Muscle of leg (tissue), 16 donors: ENCODE results near the gene OR1S2. TPM values are rescaled to one million over a fixed set of nuclear protein-coding genes. Genes with fewer than 3 reads are reported as not detected.
"Not testable (repeated sequence)": the region's sequence is repeated elsewhere in the genome, so short reads cannot be mapped to it uniquely, and the experiment has no call there.

ENCODE experiments used
- DNase-seq: peaks from one replicate; pipeline ENCODE4 v3.0.0; 2013
- H3K27ac ChIP-seq: one replicate; pipeline ENCODE4 v1.5.1; 2013; ENCODE audit warnings: mild to moderate bottlenecking, low read length, control low read depth
- H3K27me3 ChIP-seq: one replicate; pipeline ENCODE4 v1.6.1; 2013; ENCODE audit warnings: low read length; ENCODE audit not compliant: control insufficient read depth, insufficient read depth
- H3K36me3 ChIP-seq: one replicate; pipeline ENCODE4 v1.6.1; 2013; ENCODE audit warnings: low read length; ENCODE audit not compliant: control insufficient read depth, insufficient read depth
- H3K4me1 ChIP-seq: one replicate; pipeline ENCODE4 v1.6.1; 2013; ENCODE audit warnings: low read length; ENCODE audit not compliant: control insufficient read depth, insufficient read depth
- H3K4me3 ChIP-seq: one replicate; pipeline ENCODE4 v1.5.1; 2013; ENCODE audit warnings: low read length, control low read depth
- H3K9me3 ChIP-seq: replicated peaks from 2 replicates; pipeline ENCODE4 v1.6.1; 2013; ENCODE audit warnings: low read depth, low read length; ENCODE audit not compliant: control insufficient read depth
- WGBS: methylation state at CpG from one replicate; pipeline ENCODE4 v1.1.5; 2013; ENCODE audit warnings: missing lambda C conversion rate; ENCODE audit not compliant: insufficient coverage; 5-methylcytosine and 5-hydroxymethylcytosine counted together
- long read RNA-seq, 11 donors: transcript quantifications; one replicate each; lab custom pipeline, GENCODE V29; 2026
- polyA plus RNA-seq, 8 donors: library from polyadenylated mRNA; unstranded; fragments of 120-200 nt; gene quantifications; one replicate each; pipeline versions ENCODE4 v1.2.1 to v1.2.3, GENCODE V29; 2013; ENCODE audit warnings: inconsistent platforms in 1 of 8, low replicate concordance in 1 of 8; ENCODE audit not compliant: insufficient read length in 8 of 8, insufficient read depth in 1 of 8
- total RNA-seq: library from RNA; stranded (reverse); fragments of 120-200 nt; gene quantifications from one replicate; pipeline ENCODE4 v1.2.4, GENCODE V29; 2013

The OR1S2 gene
- total RNA-seq (not detected), polyA plus RNA-seq (not detected)
- long read RNA-seq, donor 1 = 0 reads
- long read RNA-seq, donor 2 = 0 reads
- long read RNA-seq, donor 3 = 0 reads
- long read RNA-seq, donor 4 = 0 reads
- long read RNA-seq, donor 5 = 0 reads
- long read RNA-seq, donor 6 = 0 reads
- long read RNA-seq, donor 7 = 0 reads
- long read RNA-seq, donor 8 = 0 reads
- long read RNA-seq, donor 9 = 0 reads
- long read RNA-seq, donor 10 = 0 reads
- long read RNA-seq, donor 11 = 0 reads

GRCh38 chr11:58204042-58204441, at the start of gene OR1S2:
Gene OR1S2, minus strand, starts transcription at chr11:58204142. Its CDS starts 0 bp downstream, at chr11:58204142.
- Histone ChIP-seq H3K9me3 (peaks cover 2% of the 10 kb centered on the region), H3K27ac (no peak within 1 kb of the TSS), H3K27me3 (no peaks in the 10 kb centered on the region), H3K4me1 (no peaks in the 10 kb centered on the region), H3K4me3 (no peak within 1 kb of the TSS), H3K36me3 (no peaks in the 10 kb centered on the region)
- no peak for DNase-seq

- H3K4me3 ChIP-seq = no peak overlapping the region
- no CpG with 5 or more reads among the region's 2 CpGs for WGBS
- no peaks in the 10 kb centered on the region for H3K9me3 ChIP-seq
- no peaks in the 10 kb centered on the region for H3K36me3 ChIP-seq
- H3K27me3 ChIP-seq = no peaks in the 10 kb centered on the region
- no peak for DNase-seq
- no peak overlapping the region for H3K27ac ChIP-seq
- H3K4me1 ChIP-seq = no peaks in the 10 kb centered on the region
Observed at GRCh38 chr11:58243954-58244353, 40.0 kb upstream of the OR1S2 start.

DNA sequence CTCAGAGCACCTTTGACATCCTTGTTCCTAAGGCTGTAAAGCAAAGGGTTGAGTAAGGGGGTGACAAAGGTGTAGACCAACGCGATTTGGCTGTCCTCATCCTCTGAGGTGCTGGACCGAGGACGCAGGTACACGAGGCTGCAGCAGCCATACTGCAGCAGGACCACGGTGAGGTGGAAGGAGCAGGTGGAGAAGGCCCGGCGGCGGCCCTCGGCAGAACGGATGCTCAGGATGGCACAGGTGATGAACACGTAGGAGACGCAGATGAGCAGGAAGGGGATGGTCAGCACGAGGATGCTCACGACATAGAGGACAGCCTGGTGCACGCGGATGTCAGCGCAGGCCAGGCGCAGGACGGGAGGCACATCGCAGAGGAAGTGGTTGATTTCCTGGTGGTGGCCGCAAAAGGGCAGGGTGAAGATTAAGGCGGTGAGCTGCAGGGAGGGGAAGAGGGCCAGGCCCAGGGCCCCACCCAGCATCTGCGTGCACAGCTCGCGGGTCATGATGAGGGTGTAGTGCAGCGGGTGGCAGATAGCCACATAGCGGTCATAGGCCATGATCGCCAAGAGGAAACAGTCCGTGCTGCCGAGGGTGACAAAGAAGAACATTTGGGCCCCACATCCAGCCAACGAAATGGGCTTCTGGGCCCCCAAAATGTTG, 24.1 kb upstream of the OR1S2 start:
- Histone ChIP-seq H3K27ac (no peak overlapping the region), H3K4me3 (no peak overlapping the region), H3K36me3 (no peaks in the 10 kb centered on the region), H3K9me3 (no peaks in the 10 kb centered on the region), H3K27me3 (no peaks in the 10 kb centered on the region), H3K4me1 (no peaks in the 10 kb centered on the region)
- WGBS = 91% methylated on average over 32 of the region's 32 CpGs
- no peak for DNase-seq

DNA sequence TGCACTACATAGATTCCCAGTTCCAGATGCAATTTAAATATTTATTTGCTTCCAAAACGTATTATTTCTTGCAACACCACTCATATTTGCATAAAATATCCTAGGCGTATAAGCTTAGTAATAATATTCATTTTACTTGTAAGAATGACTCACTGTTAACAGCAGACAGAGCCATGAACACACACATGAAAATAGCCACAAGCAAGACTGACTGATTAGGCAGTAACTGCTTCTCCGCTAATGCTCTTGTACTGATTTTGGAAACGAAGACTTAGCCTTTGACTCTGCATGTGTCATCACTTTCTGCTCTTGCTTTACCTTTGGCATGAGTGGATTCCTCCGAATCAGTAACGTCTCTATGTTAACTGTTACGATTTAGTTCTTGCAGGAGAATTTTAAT, 18.8 kb upstream of the OR1S2 start:
- Histone ChIP-seq H3K4me1 (no peaks in the 10 kb centered on the region), H3K4me3 (no peak overlapping the region), H3K27ac (no peak overlapping the region), H3K36me3 (no peaks in the 10 kb centered on the region), H3K27me3 (no peaks in the 10 kb centered on the region), H3K9me3 (no peaks in the 10 kb centered on the region)
- 75% methylated on average over 1 of the region's 7 CpGs for WGBS
- no peak for DNase-seq

GRCh38 chr11:58216476-58216875, 12.5 kb upstream of the OR1S2 start:
- Histone ChIP-seq H3K9me3 (no peaks in the 10 kb centered on the region), H3K27me3 (no peaks in the 10 kb centered on the region), H3K27ac (no peak overlapping the region), H3K4me1 (no peaks in the 10 kb centered on the region), H3K36me3 (no peaks in the 10 kb centered on the region), H3K4me3 (no peak overlapping the region)
- DNase-seq = no peak

- not testable (repeated sequence) for H3K27ac ChIP-seq, DNase-seq, H3K4me3 ChIP-seq, H3K27me3 ChIP-seq, H3K4me1 ChIP-seq, H3K9me3 ChIP-seq, H3K36me3 ChIP-seq
- no CpG with 5 or more reads among the region's 2 CpGs for WGBS
Observed at GRCh38 chr11:58212420-58212819, 8.5 kb upstream of the OR1S2 start, which contains the start of gene OR1S1. Gene OR1S1, plus strand, starts transcription at chr11:58212720.

DNA sequence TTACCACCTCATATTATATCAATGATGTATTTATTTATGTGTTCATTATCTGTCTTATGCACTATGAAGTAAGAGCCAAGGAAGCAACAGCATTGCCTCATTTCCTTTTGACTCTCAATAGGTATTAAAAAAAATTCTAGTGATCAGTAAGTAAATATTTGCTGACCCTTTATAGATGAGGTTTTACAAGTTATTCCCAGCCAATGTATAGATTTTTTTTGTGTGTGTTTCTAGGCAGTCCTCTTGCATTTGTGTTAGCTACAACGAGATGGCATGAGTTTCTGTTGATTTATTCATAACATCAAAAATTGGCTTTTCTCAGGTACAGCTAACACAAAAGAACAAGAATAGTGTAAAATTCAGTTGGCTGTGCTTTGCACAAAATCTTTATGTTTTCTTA, 4.7 kb downstream of the OR1S2 start:
- Histone ChIP-seq H3K36me3 (no peaks in the 10 kb centered on the region), H3K9me3 (peaks cover 2% of the 10 kb centered on the region), H3K27ac (no peak overlapping the region), H3K4me3 (no peak overlapping the region), H3K27me3 (no peaks in the 10 kb centered on the region), H3K4me1 (no peaks in the 10 kb centered on the region)
- DNase-seq = no peak
- WGBS = no CpG with 5 or more reads among the region's 1 CpG

DNA sequence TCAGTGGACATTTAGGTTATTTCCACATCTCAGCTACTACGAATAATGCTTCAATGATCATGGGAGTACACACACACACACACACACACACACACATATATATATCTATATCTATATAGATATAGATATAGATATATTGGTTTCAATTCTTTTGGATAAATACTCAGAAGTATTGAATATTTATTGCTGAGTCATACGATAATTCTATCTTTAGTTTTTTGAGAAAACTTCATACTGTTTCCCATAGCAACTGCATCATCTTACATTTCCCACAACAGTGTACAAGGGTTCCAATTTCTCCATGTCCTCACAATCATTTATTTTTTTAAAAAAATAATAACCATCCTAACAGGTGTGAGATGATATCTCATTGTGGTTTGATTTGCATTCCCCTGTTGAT, 8.0 kb downstream of the OR1S2 start:
- peaks cover 2% of the 10 kb centered on the region for H3K9me3 ChIP-seq
- no CpG with 5 or more reads among the region's 2 CpGs for WGBS
- no peaks in the 10 kb centered on the region for H3K4me1 ChIP-seq
- H3K36me3 ChIP-seq = no peaks in the 10 kb centered on the region
- DNase-seq = no peak
- no peak overlapping the region for H3K27ac ChIP-seq
- no peak overlapping the region for H3K4me3 ChIP-seq
- H3K27me3 ChIP-seq = no peaks in the 10 kb centered on the region

DNA sequence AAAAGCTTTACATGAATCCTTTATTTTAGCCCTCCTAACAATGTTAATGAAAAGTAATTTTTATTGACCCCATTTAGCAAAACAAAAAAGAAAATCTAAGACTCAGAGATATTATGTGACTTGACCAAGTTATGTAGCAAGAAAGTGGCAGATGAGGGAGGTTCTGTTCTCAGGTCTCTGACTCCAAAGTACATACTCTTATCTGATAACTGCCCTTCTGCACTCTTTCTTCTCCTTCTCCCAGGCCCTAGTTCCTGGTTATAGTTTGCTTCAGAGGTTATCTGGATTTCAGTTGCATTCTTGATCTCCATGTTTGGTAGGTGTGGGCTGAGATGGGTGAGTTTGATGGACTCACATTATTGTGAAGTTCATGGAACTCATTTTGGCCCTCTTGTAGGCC, 10.6 kb downstream of the OR1S2 start:
- Histone ChIP-seq H3K36me3 (no peaks in the 10 kb centered on the region), H3K9me3 (no peaks in the 10 kb centered on the region), H3K27me3 (no peaks in the 10 kb centered on the region), H3K4me3 (no peak overlapping the region), H3K4me1 (no peaks in the 10 kb centered on the region), H3K27ac (no peak overlapping the region)
- DNase-seq = no peak

- Histone ChIP-seq H3K27me3 (no peaks in the 10 kb centered on the region), H3K27ac (no peak overlapping the region), H3K4me3 (no peak overlapping the region), H3K9me3 (no peaks in the 10 kb centered on the region), H3K36me3 (no peaks in the 10 kb centered on the region), H3K4me1 (no peaks in the 10 kb centered on the region)
- no peak for DNase-seq
- no CpG with 5 or more reads among the region's 3 CpGs for WGBS
Observed at GRCh38 chr11:58192229-58192628, 11.7 kb downstream of the OR1S2 start.

- no peak within 1 kb of the TSS for H3K27ac ChIP-seq
- no peaks in the 10 kb centered on the region for H3K36me3 ChIP-seq
- no CpG with 5 or more reads among the region's 2 CpGs for WGBS
- no peak within 1 kb of the TSS for H3K4me3 ChIP-seq
- H3K4me1 ChIP-seq = no peaks in the 10 kb centered on the region
- DNase-seq = no peak
- H3K9me3 ChIP-seq = no peaks in the 10 kb centered on the region
- H3K27me3 ChIP-seq = no peaks in the 10 kb centered on the region
Observed at GRCh38 chr11:58188770-58189169, 15.2 kb downstream of the OR1S2 start, which contains the start of gene OR9Q2. Gene OR9Q2, plus strand, starts transcription at chr11:58189070. Its CDS starts 1,421 bp downstream, at chr11:58190491.
